GM21515 (cell line): Measurements from ENCODE around the gene GPR75.
A peak's percentile ranks its signal among the peaks of the same experiment; 100 is the strongest.
"Not testable (repeated sequence)": the region's sequence is repeated elsewhere in the genome, so short reads cannot be mapped to it uniquely, and the experiment has no call there.

Source experiments
- ATAC-seq: cut with Tn5 transposase; IDR thresholded peaks from one replicate; pipeline ENCODE4 v1.9.1; 2021; ENCODE audit not compliant: unreplicated experiment

GPR75 gene

GRCh38 chr2:53854678-53855077 lies 5.1 kb downstream of the GPR75 start:
- ATAC-seq, result peak; percentile 63

- ATAC-seq, result no peak
These were observed 7.2 kb downstream of the GPR75 start for GRCh38 chr2:53852532-53852931.

GRCh38 chr2:53851052-53851757 lies 8.6 kb downstream of the GPR75 start:
- not testable (repeated sequence) for ATAC-seq

GRCh38 chr2:53848062-53848461 lies 11.7 kb downstream of the GPR75 start:
- no peak for ATAC-seq

GRCh38 chr2:53843595-53843994 lies 16.2 kb downstream of the GPR75 start:
- no peak for ATAC-seq

- ATAC-seq, result no peak
These were observed 16.9 kb downstream of the GPR75 start for GRCh38 chr2:53842891-53843290.

- ATAC-seq, result not testable (repeated sequence)
These were observed 18.1 kb downstream of the GPR75 start for GRCh38 chr2:53841651-53842050.

GRCh38 chr2:53840580-53840979 lies 19.2 kb downstream of the GPR75 start:
- no peak for ATAC-seq

GRCh38 chr2:53829980-53830290 lies 29.8 kb downstream of the GPR75 start:
- ATAC-seq, result not testable (repeated sequence)

- ATAC-seq, result no peak
These were observed 30.3 kb downstream of the GPR75 start for GRCh38 chr2:53829273-53829979.

- ATAC-seq, result no peak
These were observed 31.4 kb downstream of the GPR75 start for GRCh38 chr2:53828331-53828730.

GRCh38 chr2:53827398-53828175 lies 32.2 kb downstream of the GPR75 start:
- no peak for ATAC-seq

- ATAC-seq, result no peak
These were observed 33.0 kb downstream of the GPR75 start for GRCh38 chr2:53826587-53827397.

GRCh38 chr2:53826030-53826410 lies 33.7 kb downstream of the GPR75 start:
- ATAC-seq, result no peak

GRCh38 chr2:53823639-53824038 lies 36.1 kb downstream of the GPR75 start:
- ATAC-seq, result not testable (repeated sequence)

GRCh38 chr2:53821810-53822209 lies 38.0 kb downstream of the GPR75 start:
- no peak for ATAC-seq

GRCh38 chr2:53820711-53821110 lies 39.1 kb downstream of the GPR75 start:
- no peak for ATAC-seq

- no peak for ATAC-seq
These were observed 39.7 kb downstream of the GPR75 start for GRCh38 chr2:53820048-53820447.

- no peak for ATAC-seq
These were observed 40.1 kb downstream of the GPR75 start for GRCh38 chr2:53819634-53820033.

- ATAC-seq, result no peak
These were observed 40.8 kb downstream of the GPR75 start for GRCh38 chr2:53818854-53819435.

- ATAC-seq, result no peak
These were observed 46.6 kb downstream of the GPR75 start for GRCh38 chr2:53813151-53813550.
